PC-3 (cell line): ENCODE results near the gene PRR15L.

ENCODE experiments used
- EZH2 ChIP-seq: fragments of 300-600 bp; sonication (generic); IDR thresholded peaks from one replicate; pipeline ENCODE4 v1.6.1; 2017; ENCODE audit warnings: antibody characterized with exemption, mild to moderate bottlenecking, low read length; ENCODE audit not compliant: unreplicated experiment
- EZH2phosphoT487 ChIP-seq: fragments of 300-600 bp; sonication (generic); IDR thresholded peaks from 2 replicates; pipeline ENCODE4 v1.6.1; 2018; ENCODE audit warnings: mild to moderate bottlenecking, antibody characterized with exemption, low read length, borderline replicate concordance
- TF ChIP-seq, protein P1 (sequence below): fragments of 300-600 bp; sonication (generic); conservative IDR thresholded peaks from 2 replicates; pipeline ENCODE4 v1.5.1; 2017; ENCODE audit warnings: antibody characterized with exemption, low read depth, mild to moderate bottlenecking, low read length

DNA sequence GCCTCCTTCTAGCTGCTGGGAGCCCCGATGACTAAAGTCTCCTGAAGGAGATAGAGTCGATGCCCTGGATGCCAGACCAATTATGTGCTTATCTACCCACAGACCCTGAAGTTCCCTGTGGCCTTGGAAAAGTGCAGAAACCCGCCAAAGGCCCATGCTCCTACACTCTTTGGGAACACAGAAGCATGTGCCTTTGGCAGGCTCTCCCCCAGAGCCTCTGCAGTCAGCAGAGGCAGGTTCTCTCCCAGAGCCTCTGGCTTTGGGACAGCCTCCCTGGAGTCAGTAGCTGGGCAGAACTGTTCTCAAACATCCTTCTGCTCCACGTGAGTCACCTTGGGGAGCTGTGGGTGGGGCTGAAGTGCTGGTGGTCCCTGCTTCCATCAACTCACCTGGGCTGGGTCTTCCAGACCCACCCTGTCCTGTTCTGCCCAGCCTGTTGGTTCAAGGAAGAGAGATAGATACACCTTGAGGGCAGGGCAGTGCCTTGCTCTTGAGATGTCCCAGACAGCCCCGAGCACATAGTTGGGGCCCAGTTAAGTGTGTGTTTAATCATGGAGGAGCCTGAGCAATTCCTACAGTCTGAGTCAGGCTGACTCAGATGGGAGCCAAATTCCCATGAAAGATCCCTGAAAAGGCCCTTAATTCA, 10.0 kb upstream of the PRR15L start:
- TF ChIP-seq, protein P1, sequence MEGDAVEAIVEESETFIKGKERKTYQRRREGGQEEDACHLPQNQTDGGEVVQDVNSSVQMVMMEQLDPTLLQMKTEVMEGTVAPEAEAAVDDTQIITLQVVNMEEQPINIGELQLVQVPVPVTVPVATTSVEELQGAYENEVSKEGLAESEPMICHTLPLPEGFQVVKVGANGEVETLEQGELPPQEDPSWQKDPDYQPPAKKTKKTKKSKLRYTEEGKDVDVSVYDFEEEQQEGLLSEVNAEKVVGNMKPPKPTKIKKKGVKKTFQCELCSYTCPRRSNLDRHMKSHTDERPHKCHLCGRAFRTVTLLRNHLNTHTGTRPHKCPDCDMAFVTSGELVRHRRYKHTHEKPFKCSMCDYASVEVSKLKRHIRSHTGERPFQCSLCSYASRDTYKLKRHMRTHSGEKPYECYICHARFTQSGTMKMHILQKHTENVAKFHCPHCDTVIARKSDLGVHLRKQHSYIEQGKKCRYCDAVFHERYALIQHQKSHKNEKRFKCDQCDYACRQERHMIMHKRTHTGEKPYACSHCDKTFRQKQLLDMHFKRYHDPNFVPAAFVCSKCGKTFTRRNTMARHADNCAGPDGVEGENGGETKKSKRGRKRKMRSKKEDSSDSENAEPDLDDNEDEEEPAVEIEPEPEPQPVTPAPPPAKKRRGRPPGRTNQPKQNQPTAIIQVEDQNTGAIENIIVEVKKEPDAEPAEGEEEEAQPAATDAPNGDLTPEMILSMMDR = no peak
- TF ChIP-seq EZH2 (no peak), EZH2phosphoT487 (no peak)
